ENCODE measurements around the gene TTLL5.

GRCh38 chr14:75831455-75831854 lies 170.4 kb downstream of the TTLL5 start:
- TF ChIP-seq CTCF (conservative IDR thresholded peaks at IDR 0.05; ENCODE audit: low read depth, low read length) (no peak), EZH2 (IDR thresholded peaks at IDR 0.05; ENCODE audit: low read length, unreplicated experiment) (no peak)

Measured in PC-3 (cell line).